Neural progenitor cell (in vitro differentiated cells): ENCODE results near the gene ACTR6.

ENCODE experiments used
- EZH2 ChIP-seq: fragments of 200-600 bp; sonication (generic); IDR thresholded peaks from 2 replicates; pipeline ENCODE4 v1.6.1; 2017; ENCODE audit warnings: antibody characterized with exemption, mild to moderate bottlenecking, moderate library complexity
- EZH2phosphoT487 ChIP-seq: fragments of 200-600 bp; sonication (generic); IDR thresholded peaks from 2 replicates; pipeline ENCODE4 v1.6.1; 2017; ENCODE audit warnings: antibody characterized with exemption
- TF ChIP-seq, protein P1 (sequence below): fragments of 200-600 bp; sonication (generic); IDR thresholded peaks from 2 replicates; pipeline ENCODE4 v1.5.1; 2017; ENCODE audit warnings: antibody characterized with exemption, mild to moderate bottlenecking

DNA sequence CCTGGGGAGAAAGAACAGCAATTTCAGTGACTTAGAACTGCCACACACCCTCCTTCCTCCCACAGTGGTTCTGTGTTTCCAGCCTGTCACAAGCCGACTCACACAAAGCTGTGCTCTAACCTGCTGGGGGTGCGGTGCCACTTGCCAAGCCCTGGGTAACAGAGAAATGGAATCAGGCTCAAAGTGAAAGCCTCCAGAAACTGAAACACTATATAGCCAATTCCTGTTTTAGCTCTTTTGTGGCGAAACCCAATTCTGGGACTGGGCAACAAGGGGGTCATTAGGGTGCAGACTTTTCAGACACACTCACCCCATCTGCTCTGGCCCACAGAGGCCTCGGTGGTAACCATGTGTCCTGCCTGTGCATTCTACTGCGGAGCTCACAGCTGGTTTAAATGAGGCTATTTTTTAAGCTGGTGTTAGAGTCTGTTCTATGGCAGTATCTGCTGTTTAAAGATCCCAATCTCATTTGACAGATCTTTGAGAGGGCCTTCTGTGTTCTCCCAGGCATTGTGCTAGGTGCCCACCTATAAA, 15.2 kb upstream of the ACTR6 start:
- TF ChIP-seq, protein P1, sequence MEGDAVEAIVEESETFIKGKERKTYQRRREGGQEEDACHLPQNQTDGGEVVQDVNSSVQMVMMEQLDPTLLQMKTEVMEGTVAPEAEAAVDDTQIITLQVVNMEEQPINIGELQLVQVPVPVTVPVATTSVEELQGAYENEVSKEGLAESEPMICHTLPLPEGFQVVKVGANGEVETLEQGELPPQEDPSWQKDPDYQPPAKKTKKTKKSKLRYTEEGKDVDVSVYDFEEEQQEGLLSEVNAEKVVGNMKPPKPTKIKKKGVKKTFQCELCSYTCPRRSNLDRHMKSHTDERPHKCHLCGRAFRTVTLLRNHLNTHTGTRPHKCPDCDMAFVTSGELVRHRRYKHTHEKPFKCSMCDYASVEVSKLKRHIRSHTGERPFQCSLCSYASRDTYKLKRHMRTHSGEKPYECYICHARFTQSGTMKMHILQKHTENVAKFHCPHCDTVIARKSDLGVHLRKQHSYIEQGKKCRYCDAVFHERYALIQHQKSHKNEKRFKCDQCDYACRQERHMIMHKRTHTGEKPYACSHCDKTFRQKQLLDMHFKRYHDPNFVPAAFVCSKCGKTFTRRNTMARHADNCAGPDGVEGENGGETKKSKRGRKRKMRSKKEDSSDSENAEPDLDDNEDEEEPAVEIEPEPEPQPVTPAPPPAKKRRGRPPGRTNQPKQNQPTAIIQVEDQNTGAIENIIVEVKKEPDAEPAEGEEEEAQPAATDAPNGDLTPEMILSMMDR: no peak
- no peak for TF ChIP-seq EZH2
- TF ChIP-seq EZH2phosphoT487: no peak
